ENCODE results near the gene LIPC.

Gene LIPC

GRCh38 chr15:58459560-58459959 lies 27.8 kb downstream of the LIPC start:
- DNase-seq: no peak

GRCh38 chr15:58460116-58460790 lies 28.5 kb downstream of the LIPC start:
- no peak for DNase-seq

DNA sequence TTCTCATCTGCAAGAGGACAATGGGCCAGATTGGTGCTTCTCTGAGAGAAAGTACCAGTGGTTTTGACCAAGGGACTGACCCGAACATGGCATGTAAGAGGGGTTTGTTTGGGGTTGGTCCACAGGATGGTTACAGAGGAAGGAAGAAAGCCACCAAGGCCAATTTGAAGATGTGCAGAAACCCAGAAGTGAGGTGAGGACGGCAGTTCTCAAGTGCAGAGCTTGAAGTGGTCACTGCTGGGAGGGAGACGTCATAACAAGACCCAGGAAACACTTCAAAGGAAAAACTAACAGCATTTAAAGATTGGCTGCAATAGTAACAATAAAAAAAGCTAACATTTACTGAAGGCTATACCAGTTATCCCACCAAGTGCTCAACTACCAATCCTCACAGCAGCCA lies 29.1 kb downstream of the LIPC start:
- DNase-seq: no peak

GRCh38 chr15:58462547-58462946 lies 30.8 kb downstream of the LIPC start:
- no peak for DNase-seq

DNA sequence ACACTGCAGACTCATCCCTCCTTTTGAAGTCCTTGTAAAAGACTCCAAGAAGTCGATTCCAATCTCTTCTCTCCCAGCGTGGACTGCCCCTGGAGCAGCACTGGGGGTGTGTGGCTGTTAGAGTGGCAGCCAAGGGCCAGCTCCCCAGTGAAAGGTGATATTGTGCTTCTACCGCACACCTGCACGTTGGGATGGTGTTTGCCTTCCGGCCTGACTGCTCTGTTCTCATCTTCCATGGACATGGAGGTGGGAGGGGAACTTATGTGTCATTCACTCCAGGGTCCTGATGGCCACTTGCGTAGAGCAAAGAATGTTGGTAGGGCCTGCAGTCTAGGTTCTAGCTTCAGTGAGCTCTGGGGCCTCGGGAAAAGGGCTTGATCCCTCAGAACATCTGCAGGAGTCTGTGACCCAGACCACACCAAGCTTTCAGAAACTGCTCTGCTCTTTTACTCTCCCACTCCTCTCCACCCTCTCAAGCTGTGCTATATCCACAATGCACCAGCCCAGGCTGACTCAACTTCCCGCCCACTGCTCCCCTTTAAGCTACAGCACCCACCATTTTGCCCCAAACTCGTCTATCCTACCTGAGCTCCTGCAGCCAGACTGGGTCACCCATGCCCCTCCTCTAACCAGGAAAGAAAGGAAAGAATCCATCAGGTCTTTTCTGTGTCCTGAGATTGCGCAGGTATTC lies 31.3 kb downstream of the LIPC start:
- DNase-seq: no peak

DNA sequence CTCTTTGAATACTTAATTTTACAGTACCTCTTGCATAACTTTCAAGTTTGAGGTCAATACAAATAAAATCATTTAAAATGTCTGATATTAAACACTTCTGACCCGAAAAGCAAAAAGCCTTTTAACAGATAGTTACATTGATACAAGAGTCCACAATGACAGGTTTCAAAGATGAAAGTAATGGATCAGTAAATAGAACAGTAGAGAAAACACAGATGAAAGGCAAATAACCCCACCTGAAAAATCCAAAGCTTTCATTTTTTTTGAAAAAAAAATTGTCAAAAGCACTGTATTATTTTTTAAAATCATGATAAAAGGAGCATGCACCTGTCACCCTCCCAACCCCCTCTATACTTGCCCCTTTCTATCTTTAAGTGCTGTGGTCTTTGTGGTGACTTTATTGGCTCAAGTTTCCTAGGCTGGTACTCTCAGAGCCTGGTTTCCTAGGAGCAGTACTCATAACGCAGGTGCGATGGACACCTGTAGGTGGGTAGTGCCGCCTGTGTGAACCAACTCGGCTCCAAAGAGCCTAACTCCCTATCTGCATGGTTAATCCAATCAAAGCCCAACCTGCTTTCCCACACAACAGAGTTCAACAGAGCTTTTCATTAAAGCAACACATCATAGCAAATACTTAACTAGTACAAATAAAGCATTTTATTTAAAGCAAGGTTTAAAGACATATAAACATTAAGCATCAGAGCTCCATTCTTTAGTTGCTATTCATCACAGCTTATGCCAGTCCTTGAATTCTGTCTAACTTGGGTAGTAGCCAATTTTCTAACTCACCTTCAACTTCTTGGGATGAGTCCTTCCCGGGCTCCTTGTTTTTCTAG lies 32.2 kb downstream of the LIPC start:
- no peak for DNase-seq

DNA sequence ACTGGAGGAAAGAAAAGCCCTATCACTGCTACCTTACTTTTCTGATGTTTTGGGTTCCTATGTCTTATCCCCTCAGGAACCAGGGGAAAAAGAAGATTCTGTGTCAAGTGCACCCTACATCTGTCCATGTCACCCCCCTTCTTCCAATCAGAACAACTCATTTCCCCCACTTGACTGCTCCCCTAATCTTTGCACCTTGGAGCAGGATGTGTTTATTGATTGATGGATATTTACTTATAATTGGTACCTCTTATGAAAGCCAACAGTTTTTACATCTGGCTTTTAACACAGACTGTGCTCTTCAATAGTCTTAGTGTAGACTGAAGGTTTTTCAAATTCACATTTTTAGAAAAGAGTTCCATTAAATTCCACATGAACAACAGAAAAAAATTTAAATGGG lies 33.3 kb downstream of the LIPC start:
- DNase-seq: no peak

DNA sequence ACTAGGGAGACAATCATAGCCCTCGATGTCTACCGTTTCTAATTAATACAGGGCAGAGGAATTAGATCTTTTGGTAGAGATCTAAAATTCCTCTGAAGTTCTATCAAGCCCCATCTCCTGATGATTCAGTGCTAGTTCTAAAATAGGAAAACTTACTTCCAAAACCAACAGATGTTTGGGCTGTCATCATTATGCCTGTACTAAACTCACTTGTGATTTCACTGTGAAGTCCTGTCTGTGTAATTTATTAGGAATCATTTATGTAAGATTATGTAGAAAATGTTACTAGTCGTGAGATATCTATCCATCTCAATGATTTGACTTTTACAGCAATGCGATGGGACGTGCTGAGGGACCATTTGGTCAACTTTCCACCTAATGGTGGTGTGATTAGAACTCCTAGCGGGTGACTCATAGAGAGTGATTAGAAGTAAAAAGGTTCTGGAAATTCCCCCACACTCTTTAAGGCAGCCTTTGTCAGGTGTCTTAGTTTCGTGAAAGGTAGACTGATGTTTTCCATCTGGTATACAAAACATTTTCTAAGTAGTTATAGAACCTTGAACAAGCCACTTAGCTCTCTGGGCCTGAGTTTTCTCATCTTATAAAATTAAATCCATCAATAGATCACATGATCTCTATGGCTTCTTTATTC lies 34.2 kb downstream of the LIPC start:
- DNase-seq: no peak

DNA sequence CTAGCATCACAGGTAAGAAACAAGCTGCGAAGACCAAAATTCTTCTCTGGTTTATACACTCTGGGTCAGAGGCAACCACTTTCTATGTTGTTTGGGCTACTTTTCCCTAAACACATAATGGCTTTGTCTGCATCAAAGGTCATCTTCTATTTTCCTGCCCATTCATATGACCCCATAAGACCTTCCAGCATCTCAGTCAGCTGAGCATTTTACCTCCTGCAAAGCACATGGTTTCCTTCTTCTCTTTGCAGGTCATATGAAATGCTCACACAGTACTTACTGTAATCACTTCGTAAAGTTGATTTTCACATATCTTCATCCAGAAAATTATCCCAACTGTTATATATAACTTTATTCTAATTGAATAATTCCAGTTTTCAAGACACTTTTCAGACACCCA lies 34.8 kb downstream of the LIPC start:
- DNase-seq: no peak

- DNase-seq: no peak
These were observed 35.4 kb downstream of the LIPC start for GRCh38 chr15:58467121-58467721.

GRCh38 chr15:58467722-58468423 lies 36.1 kb downstream of the LIPC start:
- no peak for DNase-seq

GRCh38 chr15:58469432-58470353 lies 37.9 kb downstream of the LIPC start:
- DNase-seq: no peak

DNA sequence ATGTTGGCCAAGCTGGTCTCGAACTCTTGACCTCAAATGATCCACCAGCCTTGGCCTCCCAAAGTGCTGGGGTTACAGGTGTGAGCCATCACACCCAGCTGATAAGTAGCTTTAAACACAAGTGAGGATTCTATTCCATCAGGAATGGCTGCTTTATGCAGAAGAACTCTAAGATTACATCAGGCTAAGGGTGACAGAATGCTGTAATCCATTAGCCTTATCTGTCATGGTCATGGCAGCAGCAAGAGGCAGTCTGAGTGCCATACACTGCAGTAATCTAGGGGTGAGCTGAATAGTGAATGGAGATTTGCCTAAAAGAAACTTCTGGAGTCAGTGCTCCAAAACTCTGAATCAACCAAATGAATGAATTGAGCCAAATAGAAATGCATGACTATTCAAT lies 39.6 kb downstream of the LIPC start:
- DNase-seq: no peak

DNA sequence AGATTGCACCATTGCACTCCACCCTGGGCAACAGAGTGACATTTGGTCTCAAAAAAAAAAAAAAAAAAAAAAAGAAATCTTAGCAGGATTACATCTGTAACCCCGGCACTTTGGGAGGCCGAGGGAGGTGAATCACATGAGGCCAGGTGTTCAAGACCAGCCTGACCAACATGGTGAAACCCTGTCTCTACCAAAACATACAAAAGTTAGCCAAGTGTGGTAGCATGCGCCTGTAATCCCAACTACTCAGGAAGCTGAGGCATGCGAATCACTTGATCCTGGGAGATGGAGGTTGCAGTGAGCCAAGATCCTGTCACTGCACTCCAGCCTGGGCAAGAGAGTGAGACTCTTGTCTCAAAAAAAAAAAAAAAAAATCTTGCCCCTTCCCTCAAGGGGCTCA lies 40.4 kb downstream of the LIPC start:
- DNase-seq: no peak

DNA sequence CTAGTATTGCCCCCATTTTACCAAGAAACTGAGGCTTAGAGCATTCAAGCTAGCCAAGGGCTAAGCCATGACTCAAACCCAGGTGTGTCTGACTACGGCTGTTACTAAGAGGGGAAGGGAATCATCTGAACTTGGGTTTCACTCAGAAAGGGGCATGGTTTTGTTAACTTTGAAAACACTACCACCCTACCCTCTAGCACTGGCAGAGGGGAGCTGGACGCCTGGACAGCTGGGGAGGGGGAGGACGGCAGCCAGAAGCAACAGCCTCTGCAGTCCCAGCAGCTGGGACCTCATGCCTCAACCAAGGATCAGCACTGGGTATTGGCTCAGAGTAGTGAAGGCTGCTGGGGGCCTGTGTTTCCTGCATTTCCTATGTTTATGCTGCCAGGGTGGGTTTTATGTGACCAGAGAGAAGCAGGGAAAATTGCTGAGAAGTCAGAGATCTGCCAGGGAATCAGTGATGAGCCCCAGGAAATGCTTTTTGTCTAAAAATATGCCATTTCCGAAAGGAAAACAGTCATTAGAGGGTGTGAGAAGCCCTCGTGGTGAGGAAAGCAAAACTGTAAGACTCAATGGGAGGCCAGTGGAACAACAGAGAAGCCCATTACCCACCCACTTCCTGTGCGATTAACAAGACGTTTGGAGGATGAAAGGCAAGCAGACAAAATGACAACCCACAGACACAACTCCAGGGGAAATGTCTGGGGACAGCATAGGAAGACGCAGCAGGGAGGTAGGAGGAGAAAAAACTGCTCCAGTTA lies 41.2 kb downstream of the LIPC start:
- DNase-seq: no peak

DNA sequence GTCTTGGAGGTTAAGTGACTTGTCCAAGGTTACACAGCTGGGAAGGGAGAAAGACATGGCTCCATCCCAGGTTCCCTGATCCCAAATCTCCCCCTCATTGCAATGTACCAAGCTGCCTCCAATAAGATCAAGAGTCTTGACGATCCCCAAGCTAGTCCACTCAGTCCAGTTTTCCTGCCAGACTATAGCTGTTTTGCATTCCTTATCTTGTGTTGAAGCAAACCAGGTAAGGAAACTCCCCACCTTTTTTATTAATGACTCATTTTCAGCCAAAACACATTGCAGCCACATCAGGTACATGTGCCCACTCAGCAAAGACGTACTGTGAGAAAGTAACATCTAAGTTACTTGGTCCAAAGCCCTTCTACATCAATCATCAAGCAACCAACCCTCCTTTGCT lies 41.9 kb downstream of the LIPC start:
- no peak for DNase-seq

GRCh38 chr15:58474741-58475323 lies 43.0 kb downstream of the LIPC start:
- no peak for DNase-seq

GRCh38 chr15:58475573-58476524 lies 44.1 kb downstream of the LIPC start:
- DNase-seq: no peak

Measured in midbrain (tissue), 1 donor.